Measurements from ENCODE around the gene IRGQ. TPM values are rescaled to one million over a fixed set of nuclear protein-coding genes. Genes with fewer than 3 reads are reported as not detected.
"Not testable (repeated sequence)": the region's sequence is repeated elsewhere in the genome, so short reads cannot be mapped to it uniquely, and the experiment has no call there.

IRGQ gene
- total RNA-seq, 2 experiments from 2014 or later: 17.1 to 17.9 TPM

DNA sequence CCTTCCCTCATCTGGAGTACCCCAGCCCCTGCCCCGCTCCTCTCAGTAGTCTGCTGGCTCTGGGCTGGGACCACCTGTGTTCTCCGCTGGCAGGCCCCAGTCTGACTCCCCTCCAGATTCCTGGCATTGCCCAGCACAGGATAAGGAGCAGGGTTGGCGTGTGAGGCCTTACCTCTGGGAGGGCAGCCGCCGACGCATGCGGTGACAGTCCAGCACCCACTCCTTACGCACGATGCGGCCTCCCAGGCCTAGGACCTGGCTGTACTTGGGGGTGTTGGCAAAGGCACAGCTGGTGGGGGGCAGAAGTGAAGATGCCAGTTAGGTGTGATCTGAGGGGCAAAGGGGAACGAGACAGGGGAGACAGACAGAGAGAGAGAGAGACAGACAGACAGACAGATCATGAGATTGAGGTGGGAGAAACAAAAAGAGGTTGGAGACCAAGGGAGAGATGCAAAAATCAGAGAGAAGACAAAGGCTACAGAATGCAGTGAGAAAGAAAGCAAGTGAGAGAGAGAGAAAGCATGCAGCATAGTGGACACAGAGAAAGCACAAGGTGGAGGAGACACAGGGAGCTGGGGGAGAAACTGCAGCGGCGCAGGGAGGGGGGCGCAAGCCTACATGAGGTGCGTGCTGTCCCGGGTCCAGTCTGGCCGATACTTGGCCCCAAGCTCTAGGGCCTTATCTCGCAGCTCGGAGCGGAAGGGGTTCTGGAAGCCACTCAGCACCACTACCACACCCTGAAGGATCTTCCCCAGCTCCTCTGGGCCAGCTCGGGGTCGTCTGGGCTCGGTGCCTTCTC is 44.3 kb downstream of the IRGQ start:
- POLR2A ChIA-PET: no interaction called here
- H3K27ac Mint-ChIP-seq: no peak overlapping the region
- ATAC-seq: no peak
- intact Hi-C loops (cut with micrococcal nuclease): no loop called here
- no peak overlapping the region for H3K4me3 Mint-ChIP-seq
- H3K9me3 Mint-ChIP-seq: no peaks in the 10 kb centered on the region
- peaks cover 19% of the 10 kb centered on the region for H3K36me3 Mint-ChIP-seq (ENCODE audit: low read depth)
- CTCF ChIA-PET: interaction anchor here (1.5 kb wide), 1 partner anchor 17 kb away, joined by 3 read pairs; no protein-coding TSS in a partner anchor
- no peaks in the 10 kb centered on the region for H3K27me3 Mint-ChIP-seq
- DNase-seq: no peak
- TF ChIP-seq, protein P1, sequence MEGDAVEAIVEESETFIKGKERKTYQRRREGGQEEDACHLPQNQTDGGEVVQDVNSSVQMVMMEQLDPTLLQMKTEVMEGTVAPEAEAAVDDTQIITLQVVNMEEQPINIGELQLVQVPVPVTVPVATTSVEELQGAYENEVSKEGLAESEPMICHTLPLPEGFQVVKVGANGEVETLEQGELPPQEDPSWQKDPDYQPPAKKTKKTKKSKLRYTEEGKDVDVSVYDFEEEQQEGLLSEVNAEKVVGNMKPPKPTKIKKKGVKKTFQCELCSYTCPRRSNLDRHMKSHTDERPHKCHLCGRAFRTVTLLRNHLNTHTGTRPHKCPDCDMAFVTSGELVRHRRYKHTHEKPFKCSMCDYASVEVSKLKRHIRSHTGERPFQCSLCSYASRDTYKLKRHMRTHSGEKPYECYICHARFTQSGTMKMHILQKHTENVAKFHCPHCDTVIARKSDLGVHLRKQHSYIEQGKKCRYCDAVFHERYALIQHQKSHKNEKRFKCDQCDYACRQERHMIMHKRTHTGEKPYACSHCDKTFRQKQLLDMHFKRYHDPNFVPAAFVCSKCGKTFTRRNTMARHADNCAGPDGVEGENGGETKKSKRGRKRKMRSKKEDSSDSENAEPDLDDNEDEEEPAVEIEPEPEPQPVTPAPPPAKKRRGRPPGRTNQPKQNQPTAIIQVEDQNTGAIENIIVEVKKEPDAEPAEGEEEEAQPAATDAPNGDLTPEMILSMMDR (IDR thresholded peaks at IDR 0.05): no peak
- peaks cover 5% of the 10 kb centered on the region for H3K4me1 Mint-ChIP-seq (ENCODE audit: low read depth)

DNA sequence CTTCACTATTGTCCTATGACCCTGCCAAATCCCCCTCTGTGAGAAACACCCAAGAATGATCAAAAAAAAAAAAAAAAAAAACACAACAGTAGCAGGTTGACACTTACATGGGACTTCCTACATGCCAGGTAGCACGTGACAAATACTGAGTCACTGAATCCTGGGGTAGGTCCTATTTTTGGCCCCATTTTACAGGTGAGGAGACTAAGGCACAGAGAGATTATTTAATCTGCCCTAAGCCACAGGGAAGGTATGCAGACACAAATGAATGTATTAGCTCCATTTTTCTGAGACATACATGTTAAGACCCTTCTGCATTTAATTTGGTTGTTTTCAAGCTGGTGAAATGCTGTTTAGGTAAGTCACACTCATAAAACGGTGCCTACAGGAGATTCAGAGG is 47.2 kb downstream of the IRGQ start:
- no peaks in the 10 kb centered on the region for H3K27me3 Mint-ChIP-seq
- no peak for DNase-seq
- H3K4me3 Mint-ChIP-seq: no peak overlapping the region
- TF ChIP-seq, protein P1 (IDR thresholded peaks at IDR 0.05): no peak
- ChIA-PET POLR2A (no interaction called here), CTCF (no interaction called here)
- H3K36me3 Mint-ChIP-seq (ENCODE audit: low read depth): peaks cover 15% of the 10 kb centered on the region
- H3K27ac Mint-ChIP-seq: peak overlapping the region; percentile 46
- ATAC-seq: no peak
- no peaks in the 10 kb centered on the region for H3K4me1 Mint-ChIP-seq (ENCODE audit: low read depth)
- H3K9me3 Mint-ChIP-seq: no peaks in the 10 kb centered on the region
- intact Hi-C loops (cut with micrococcal nuclease): no loop called here

DNA sequence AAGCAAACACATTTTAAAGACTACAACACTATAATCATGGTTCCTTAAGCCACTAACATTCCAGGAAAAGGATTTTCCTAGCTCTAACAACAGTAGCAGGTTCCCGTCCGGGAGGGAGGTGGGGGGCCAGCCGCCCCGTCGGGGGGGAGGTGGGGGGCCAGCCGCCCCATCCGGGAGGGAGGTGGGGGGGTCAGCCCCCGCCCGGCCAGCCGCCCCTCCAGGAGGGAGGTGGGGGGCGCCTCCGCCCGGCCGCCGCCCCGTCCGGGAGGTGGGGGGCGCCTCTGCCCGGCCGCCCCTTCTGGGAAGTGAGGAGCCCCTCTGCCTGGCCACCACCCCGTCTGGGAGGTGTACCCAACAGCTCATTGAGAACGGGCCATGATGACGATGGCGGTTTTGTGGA is 48.0 kb downstream of the IRGQ start:
- H3K4me3 Mint-ChIP-seq; CTCF ChIA-PET; H3K27ac Mint-ChIP-seq; H3K9me3 Mint-ChIP-seq; H3K27me3 Mint-ChIP-seq; POLR2A ChIA-PET; DNase-seq; ATAC-seq; H3K4me1 Mint-ChIP-seq (ENCODE audit: low read depth); intact Hi-C loops (cut with micrococcal nuclease): not testable (repeated sequence)
- peaks cover 12% of the 10 kb centered on the region for H3K36me3 Mint-ChIP-seq (ENCODE audit: low read depth)

DNA sequence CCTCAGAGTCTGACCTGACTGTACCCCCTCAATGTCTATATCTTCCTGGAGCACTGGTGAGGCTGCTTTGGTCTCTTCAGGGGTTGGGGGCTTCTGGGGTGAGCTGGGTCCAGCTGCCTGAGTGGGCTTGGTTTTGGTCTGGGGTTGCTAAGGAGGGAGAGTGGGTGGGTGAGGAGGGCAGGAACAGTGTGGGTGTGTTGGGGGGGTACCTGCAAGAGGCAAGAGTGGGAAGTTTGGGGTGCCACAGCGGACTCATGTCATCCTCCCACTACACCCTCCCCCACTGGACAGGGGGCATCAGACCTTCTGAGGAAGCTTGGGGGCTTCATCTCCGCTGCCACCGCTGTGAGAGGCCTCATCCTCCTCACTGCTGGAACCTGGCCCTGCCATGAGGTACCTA is 49.4 kb downstream of the IRGQ start:
- no peaks in the 10 kb centered on the region for H3K9me3 Mint-ChIP-seq
- no peak for DNase-seq
- H3K27ac Mint-ChIP-seq: no peak overlapping the region
- no peak overlapping the region for H3K4me3 Mint-ChIP-seq
- ChIA-PET CTCF (interaction anchor here (1.2 kb wide), 1 partner anchor 9 kb away, joined by 4 read pairs; no protein-coding TSS in a partner anchor), POLR2A (interaction anchor here (0.6 kb wide), 1 partner anchor 13 kb away, joined by 3 read pairs; no protein-coding TSS in a partner anchor)
- H3K4me1 Mint-ChIP-seq (ENCODE audit: low read depth): no peaks in the 10 kb centered on the region
- H3K27me3 Mint-ChIP-seq: no peaks in the 10 kb centered on the region
- no peak for ATAC-seq
- intact Hi-C loops (cut with micrococcal nuclease): no loop called here
- peaks cover 14% of the 10 kb centered on the region for H3K36me3 Mint-ChIP-seq (ENCODE audit: low read depth)
- TF ChIP-seq, protein P1 (IDR thresholded peaks at IDR 0.05): no peak

DNA sequence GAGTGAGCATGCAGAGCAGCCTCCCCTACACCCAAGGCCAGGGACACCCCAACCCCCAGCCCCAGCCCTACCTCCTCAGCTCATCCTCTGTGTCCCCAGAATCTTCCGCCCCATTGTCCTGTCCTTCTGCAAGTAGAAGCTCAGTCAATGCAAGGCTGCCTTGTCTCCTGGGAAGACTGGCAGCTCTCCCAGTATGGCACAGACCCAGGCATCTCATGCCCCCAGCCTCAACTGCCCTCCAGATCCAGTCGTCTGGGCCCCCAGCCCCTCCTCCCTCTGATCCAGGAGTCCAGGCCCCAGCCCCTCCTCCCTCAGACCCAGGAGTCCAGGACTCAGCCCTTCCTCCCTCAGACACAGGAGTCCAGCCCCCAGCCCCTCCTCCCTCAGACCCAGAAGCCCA is 50.0 kb downstream of the IRGQ start:
- intact Hi-C loops (cut with micrococcal nuclease): no loop called here
- ChIA-PET CTCF (interaction anchor here (1.2 to 1.9 kb wide), 2 partner anchors 9 kb away, joined by 4 to 9 read pairs; no protein-coding TSS in a partner anchor), POLR2A (no interaction called here)
- H3K9me3 Mint-ChIP-seq: no peaks in the 10 kb centered on the region
- H3K4me3 Mint-ChIP-seq: no peak overlapping the region
- no peaks in the 10 kb centered on the region for H3K4me1 Mint-ChIP-seq (ENCODE audit: low read depth)
- TF ChIP-seq, protein P1 (IDR thresholded peaks at IDR 0.05): no peak
- H3K27ac Mint-ChIP-seq: no peak overlapping the region
- DNase-seq: no peak
- peaks cover 13% of the 10 kb centered on the region for H3K36me3 Mint-ChIP-seq (ENCODE audit: low read depth)
- no peak for ATAC-seq
- no peaks in the 10 kb centered on the region for H3K27me3 Mint-ChIP-seq

Data from activated CD8-positive, alpha-beta T cell treated with anti-CD3 and anti-CD28 coated beads for 36 hours (primary cell).